SIG-M5 treated with dmso at 0.1 percent for 504 hours (cell line): Measurements from ENCODE around the gene FGF7.
A peak's percentile ranks its signal among the peaks of the same experiment; 100 is the strongest.
"Not testable (repeated sequence)": the region's sequence is repeated elsewhere in the genome, so short reads cannot be mapped to it uniquely, and the experiment has no call there.

Experiments used
- DNase-seq: peaks from one replicate; lab custom pipeline; 2025; ENCODE audit not compliant: unreplicated experiment; lab: John Stamatoyannopoulos, UW

The FGF7 gene

GRCh38 chr15:49423021-49423420 is at the start of gene FGF7:
Gene FGF7, plus strand, starts transcription at chr15:49423242. Its CDS starts 1,056 bp downstream, at chr15:49424298.
- DNase-seq: no peak

- peak; percentile 49 for DNase-seq
These were observed 43.0 kb upstream of the FGF7 start for GRCh38 chr15:49379996-49380395.

DNA sequence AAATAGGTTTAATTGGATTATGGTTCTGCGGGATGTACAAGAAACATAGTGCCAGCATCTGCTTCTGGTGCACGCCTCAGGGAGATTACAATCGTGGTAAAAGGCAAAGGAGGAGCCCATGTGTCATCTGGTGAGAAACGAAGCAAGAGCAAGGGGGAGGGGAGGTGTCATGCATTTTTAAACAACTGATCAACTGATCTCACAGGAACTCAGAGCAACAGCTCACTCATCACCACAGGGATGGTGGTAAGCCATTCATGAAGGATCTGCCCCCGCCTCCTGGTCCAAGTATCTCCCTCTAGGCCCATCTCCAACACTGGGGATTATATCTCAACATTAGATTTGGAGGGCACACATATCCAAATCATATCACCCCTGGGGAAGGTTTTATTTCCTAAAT is 42.1 kb upstream of the FGF7 start:
- no peak for DNase-seq

- DNase-seq: no peak
These were observed 40.6 kb upstream of the FGF7 start for GRCh38 chr15:49382394-49382793.

DNA sequence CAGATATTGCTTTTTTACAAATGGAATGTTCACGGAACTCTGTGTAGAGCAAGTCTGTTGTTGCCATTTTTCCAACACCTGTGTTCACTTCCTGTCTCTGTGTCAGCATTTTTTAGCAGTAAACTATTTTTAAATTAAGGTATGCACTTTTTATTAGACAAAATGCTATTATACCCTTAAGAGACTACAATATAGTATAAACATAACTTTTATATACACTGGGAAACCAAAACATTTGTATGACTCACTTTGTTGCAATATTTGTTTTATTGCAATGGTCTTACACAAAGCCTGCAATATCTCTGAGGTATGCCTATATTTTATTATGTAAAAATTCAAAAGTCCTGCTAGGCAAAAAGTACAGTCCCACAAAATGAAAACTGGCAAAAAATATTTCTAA is 39.8 kb upstream of the FGF7 start:
- no peak for DNase-seq

DNA sequence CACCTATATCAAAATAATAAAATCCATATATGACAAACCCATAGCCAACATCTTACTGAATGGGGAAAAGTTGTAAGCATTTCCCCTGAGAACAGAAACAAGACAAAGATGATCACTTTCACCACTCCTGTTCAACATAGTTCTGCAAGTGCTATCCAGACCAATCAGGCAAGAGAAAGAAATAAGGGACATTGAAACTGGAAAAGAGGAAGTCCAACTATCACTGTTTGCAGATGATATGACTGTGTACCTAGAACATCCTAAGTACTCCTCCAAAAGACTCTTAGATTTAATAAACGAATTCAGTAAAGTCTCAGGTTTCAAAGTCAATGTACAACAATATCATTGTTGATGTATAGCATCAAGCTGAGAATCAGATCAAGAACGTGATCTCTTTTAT is 35.6 kb upstream of the FGF7 start:
- peak; percentile 78 for DNase-seq

DNA sequence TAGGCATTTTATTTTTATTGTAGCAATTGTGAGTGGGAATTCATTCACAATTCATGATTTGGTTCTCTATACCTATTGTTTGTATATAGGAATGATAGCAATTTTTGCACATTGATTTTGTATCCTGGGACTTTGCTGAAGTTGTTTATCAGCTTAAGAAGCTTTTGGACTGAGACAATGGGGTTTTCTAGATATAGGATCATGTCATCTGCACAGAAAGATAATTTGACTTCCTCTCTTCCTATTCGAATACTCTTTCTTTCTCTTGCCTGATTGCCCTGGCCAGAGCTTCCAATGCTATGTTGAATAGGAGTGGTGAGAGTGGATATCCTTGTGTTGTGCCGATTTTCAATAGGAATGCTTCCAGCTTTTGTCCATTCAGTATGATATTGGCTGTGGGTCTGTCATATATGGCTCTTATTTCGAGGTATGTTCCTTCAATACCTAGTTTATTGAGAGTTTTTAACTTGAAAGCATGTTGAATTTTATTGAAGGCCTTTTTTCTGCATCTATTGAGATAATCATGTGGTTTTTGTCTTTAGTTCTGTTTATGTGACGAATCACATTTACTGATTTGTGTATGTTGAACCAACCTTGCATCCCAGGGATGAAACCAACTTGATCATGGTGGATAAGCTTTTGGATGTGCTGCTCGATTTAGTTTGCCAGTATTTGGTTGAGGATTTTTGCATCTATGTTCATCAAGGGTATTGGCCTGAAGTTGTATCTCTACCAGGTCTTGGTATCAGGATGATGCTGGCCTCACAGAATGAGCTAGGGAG is 20.3 kb upstream of the FGF7 start:
- DNase-seq: not testable (repeated sequence)

DNA sequence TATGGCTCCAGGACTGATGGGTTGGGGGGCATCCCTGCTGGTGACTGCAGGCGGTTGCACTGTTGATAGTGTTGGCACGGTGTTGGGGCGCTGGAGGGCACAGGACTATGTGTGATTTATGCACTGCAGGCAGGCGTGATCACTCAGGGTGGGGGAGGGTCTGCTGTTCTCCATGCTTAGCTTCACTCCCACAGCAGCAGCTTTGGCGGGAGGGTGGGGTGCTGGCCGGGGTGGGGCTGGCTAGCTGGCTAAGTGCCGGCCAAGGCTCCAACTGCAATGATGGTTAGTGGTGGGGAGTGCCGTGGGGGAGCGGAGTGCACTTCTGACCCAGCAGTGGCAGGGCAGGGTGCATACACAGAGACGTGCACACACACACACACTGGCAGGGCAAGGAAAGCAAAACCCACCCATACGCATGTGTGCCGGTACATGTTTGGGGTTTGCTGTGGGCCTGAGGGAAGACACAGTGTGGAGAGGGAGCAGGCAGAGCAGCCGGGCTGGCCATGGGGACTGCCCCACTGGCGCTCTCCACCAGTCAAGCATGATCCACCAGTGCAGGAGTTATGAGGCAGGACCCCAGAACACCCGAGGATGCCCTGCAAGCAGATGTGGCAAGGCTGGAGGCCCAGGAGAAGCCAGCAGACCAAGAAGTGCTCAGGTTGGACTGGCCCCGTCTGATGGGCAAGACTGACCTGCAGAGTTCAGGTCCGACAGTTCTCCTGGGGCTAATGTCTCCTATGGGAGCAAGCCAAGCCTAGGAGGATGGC is 16.5 kb upstream of the FGF7 start:
- no peak for DNase-seq

DNA sequence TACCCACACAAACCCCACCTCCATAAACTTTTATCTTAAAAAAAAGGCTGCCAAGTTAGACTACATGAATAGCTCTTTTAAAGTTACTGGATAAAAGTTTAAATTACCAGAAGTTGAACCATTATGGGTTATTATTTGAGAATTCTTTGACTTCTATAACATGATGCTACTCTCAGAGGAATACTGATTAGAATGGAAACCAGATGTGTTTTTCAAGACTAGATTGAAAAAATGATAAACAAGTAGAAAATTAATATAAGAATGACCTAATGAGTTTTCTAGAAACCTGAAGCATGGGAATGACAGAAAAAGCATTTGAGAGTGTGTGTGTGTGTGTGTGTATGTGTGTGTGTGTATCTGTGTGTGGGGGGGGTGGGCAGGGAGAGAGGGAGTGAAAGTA is 12.4 kb upstream of the FGF7 start:
- DNase-seq: no peak

- no peak for DNase-seq
These were observed 10.2 kb upstream of the FGF7 start for GRCh38 chr15:49412797-49413196.

GRCh38 chr15:49415149-49415548 is 7.9 kb upstream of the FGF7 start:
- DNase-seq: no peak

DNA sequence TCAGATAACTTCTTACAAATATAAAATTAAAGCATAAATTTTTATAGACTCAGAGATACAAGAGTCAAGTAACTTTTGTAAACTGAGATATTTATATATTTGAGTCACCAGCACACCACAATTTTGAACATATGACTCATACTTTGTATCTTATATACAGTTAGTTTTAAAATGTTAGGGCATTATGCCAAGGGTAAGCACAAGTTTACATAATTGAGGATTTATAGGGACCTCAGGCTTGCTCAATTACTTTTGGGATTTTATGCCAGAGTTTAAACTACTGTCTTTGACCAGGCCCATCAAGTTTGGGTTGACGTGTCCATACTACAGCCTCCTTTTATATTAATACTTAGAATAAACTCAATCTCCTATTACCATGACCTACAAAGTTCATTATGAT is 7.4 kb upstream of the FGF7 start:
- DNase-seq: no peak

GRCh38 chr15:49418811-49419210 is 4.2 kb upstream of the FGF7 start:
- no peak for DNase-seq

DNA sequence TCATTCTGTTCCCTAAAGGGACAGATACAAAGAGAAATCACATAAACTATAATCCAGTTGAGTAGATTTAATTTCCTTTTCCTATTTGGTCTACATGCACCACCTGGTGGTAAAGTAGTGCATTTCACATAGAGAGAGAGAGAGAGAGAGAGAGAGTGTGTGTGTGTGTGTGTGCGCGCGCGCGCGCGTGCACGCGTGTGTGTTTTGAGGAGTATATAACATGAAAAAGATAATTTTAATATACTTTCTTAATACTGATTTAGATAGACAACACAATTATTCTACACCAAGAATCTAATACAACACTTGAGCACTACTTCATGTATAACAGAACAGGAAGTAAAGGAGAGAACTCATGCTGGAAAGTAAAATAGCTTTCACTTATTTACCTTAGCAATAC is 1.1 kb upstream of the FGF7 start:
- DNase-seq: peak; percentile 21

GRCh38 chr15:49423901-49424550 is 984 bp downstream of the FGF7 start:
- DNase-seq: no peak

- DNase-seq: no peak
These were observed 1.9 kb downstream of the FGF7 start for GRCh38 chr15:49424954-49425353.

- DNase-seq: no peak
These were observed 4.3 kb downstream of the FGF7 start for GRCh38 chr15:49427372-49427771.

DNA sequence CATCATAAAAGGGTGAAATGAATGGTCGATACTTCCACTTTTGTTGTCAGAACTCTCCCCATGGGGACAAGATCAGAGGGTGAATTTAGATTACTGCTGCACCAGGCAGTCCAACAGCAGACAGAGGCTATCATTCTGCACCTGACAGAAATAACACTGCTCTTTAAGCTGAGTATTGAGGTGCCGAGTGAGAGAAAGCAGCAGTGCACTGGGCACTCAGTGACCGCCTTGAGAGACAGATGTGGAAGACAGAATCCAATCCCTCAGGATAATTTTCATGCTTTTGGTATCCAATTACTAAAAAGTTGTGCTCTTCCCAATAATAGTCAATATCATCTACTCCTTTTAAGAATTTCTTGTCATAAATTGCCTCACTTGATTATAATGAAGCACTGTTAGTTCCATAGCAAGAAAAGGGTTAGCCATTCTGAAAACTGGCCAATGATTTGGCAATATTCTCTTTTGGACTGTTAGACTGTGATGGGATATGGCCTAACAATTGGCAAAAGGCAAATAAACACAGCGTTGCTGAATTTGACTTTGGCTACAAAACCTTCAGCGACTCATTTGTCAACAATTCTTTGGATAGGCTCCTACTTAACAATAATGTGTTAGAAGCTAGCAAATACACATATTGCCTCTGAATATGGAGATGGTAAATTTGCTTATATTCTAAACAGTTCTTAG is 5.5 kb downstream of the FGF7 start:
- no peak for DNase-seq

DNA sequence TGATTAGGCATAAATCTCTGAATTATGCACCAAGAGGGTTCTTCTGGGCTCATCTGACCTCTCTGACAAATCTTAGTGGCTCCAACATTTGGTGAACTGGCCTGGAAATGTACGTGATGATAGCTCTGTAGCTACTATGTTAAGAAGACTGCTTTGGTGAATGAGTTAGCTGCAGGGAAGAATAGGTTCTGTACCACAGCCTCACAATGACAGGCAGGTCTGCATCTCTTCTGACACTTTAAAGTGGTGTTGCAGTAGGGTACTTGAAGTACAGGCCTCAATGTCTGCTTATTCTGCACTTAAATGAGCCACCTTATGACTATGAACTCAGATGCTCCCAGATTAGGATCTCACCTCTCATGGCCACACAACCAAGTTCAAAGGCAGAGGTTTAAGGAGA is 7.0 kb downstream of the FGF7 start:
- DNase-seq: no peak

- no peak for DNase-seq
These were observed 12.1 kb downstream of the FGF7 start for GRCh38 chr15:49435174-49435573.

DNA sequence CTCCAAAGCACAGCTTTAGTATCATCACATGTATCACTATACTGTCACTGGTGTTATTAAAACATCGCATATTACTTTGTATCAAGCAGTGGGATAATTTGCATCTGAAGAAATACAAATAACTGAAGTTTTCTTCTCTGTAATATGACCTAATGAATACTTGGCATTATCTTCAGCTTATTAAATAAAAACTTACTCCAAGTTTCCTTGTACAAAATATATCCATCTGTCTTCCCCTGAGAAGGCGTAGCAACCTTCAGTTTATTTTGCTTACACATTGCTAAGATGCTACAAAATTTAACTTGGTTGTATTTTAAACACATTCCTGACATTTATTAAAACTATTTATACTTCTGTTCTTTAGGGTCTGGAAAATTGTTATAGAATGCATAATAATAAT is 13.7 kb downstream of the FGF7 start:
- no peak for DNase-seq
